NCI-H1417 (cell line): Measurements from ENCODE around the gene USO1.

ENCODE experiments used
- DNase-seq, 3 experiments: peaks; one replicate each; lab custom pipeline; 2025; lab: John Stamatoyannopoulos, UW

The USO1 gene

GRCh38 chr4:75841641-75842520 is 117.5 kb downstream of the USO1 start:
- DNase-seq: peak in 2 of 3 experiments; percentile 8 to 29

GRCh38 chr4:75843596-75843995 is 119.2 kb downstream of the USO1 start:
- no peak for DNase-seq

GRCh38 chr4:75844151-75844662 is 119.8 kb downstream of the USO1 start:
- DNase-seq: no peak

- peak in 1 of 3 experiments; percentile 33 for DNase-seq
Measured at GRCh38 chr4:75845992-75846391, 121.6 kb downstream of the USO1 start.

GRCh38 chr4:75848171-75848760 is 123.9 kb downstream of the USO1 start:
- DNase-seq: peak; percentile 23 to 85 (median 77)

- no peak for DNase-seq
Measured at GRCh38 chr4:75848891-75849290, 124.5 kb downstream of the USO1 start.

GRCh38 chr4:75849461-75849860 is 125.1 kb downstream of the USO1 start:
- no peak for DNase-seq

GRCh38 chr4:75858721-75859120 is 134.3 kb downstream of the USO1 start:
- no peak for DNase-seq

- DNase-seq: no peak
Measured at GRCh38 chr4:75860606-75861005, 136.2 kb downstream of the USO1 start.
